ENCODE data around the gene ACTL10.

The ACTL10 gene

GRCh38 chr20:33684533-33685327 is 18.0 kb downstream of the ACTL10 start:
- Histone ChIP-seq H3K79me2 (ENCODE audit: control insufficient read depth, insufficient read depth, low read length, poor library complexity) (peaks cover 2% of the 10 kb centered on the region), H3K36me3 (ENCODE audit: control insufficient read depth in 1 of 2, insufficient read depth in 2 of 2, low read length in 2 of 2) (peaks cover 3 to 7% of the 10 kb centered on the region in 2 experiments), H3K23ac (ENCODE audit: low read length) (no peak overlapping the region), H4K8ac (ENCODE audit: low read depth, low read length) (no peak overlapping the region), H3K27me3 (ENCODE audit: insufficient read depth, low read length) (no peaks in the 10 kb centered on the region), H2BK120ac (ENCODE audit: insufficient read depth, low read length, poor library complexity) (no peak overlapping the region), H3K27ac (ENCODE audit: low read depth, low read length) (no peak overlapping the region), H3K14ac (ENCODE audit: low read length) (no peak overlapping the region), H3K9ac (ENCODE audit: low read length) (no peak overlapping the region), H2AK5ac (ENCODE audit: low read length) (no peak overlapping the region), H3K4me2 (ENCODE audit: low read length) (peak overlapping the region; percentile 85), H3K9me3 (ENCODE audit: insufficient read depth, low read depth, low read length) (no peaks in the 10 kb centered on the region), H3K4ac (ENCODE audit: low read depth, low read length) (no peak overlapping the region), H4K91ac (ENCODE audit: low read depth, low read length) (no peak overlapping the region), H3K18ac (ENCODE audit: low read length) (no peak overlapping the region), H4K12ac (ENCODE audit: low read depth, low read length) (no peak overlapping the region), H2BK12ac (ENCODE audit: low read length) (no peak overlapping the region), H2BK5ac (ENCODE audit: low read depth, low read length, poor library complexity) (no peak overlapping the region), H3K79me1 (ENCODE audit: low read length) (no peaks in the 10 kb centered on the region), H3K4me1 (ENCODE audit: control insufficient read depth in 1 of 2, insufficient read depth in 2 of 2, low read length in 2 of 2) (peaks cover 8 to 14% of the 10 kb centered on the region in 2 experiments), H3K4me3 (ENCODE audit: low read depth, low read length) (peak overlapping the region; percentile 13), H2AFZ (ENCODE audit: insufficient read depth, low read length, poor library complexity) (no peak overlapping the region)
- no CpG with 5 or more reads among the region's 10 CpGs for WGBS (ENCODE audit: extremely low coverage, insufficient coverage, insufficient read length)
- DNase-seq, result no peak

GRCh38 chr20:33685328-33686099 is 18.8 kb downstream of the ACTL10 start:
- H3K4me2 ChIP-seq (ENCODE audit: low read length), result peak overlapping the region; percentile 85
- H3K4me3 ChIP-seq (ENCODE audit: low read depth, low read length), result peak overlapping the region; percentile 67
- H3K4me1 ChIP-seq (ENCODE audit: control insufficient read depth in 1 of 2, insufficient read depth in 2 of 2, low read length in 2 of 2), result peaks cover 8 to 14% of the 10 kb centered on the region in 2 experiments
- H3K4ac ChIP-seq (ENCODE audit: low read depth, low read length), result no peak overlapping the region
- no peak for DNase-seq
- H3K9me3 ChIP-seq (ENCODE audit: insufficient read depth, low read depth, low read length), result no peaks in the 10 kb centered on the region
- no peak overlapping the region for H3K27ac ChIP-seq (ENCODE audit: low read depth, low read length)
- H3K79me1 ChIP-seq (ENCODE audit: low read length), result no peaks in the 10 kb centered on the region
- H3K79me2 ChIP-seq (ENCODE audit: control insufficient read depth, insufficient read depth, low read length, poor library complexity), result peaks cover 2% of the 10 kb centered on the region
- no peak overlapping the region for H4K12ac ChIP-seq (ENCODE audit: low read depth, low read length)
- H3K27me3 ChIP-seq (ENCODE audit: insufficient read depth, low read length), result no peaks in the 10 kb centered on the region
- no peak overlapping the region for H3K23ac ChIP-seq (ENCODE audit: low read length)
- peak overlapping the region; percentile 11 for H2AFZ ChIP-seq (ENCODE audit: insufficient read depth, low read length, poor library complexity)
- no peak overlapping the region for H2BK5ac ChIP-seq (ENCODE audit: low read depth, low read length, poor library complexity)
- no CpG with 5 or more reads among the region's 53 CpGs for WGBS (ENCODE audit: extremely low coverage, insufficient coverage, insufficient read length)
- no peak overlapping the region for H2BK12ac ChIP-seq (ENCODE audit: low read length)
- peak overlapping the region; percentile 44 for H4K8ac ChIP-seq (ENCODE audit: low read depth, low read length)
- H2AK5ac ChIP-seq (ENCODE audit: low read length), result no peak overlapping the region
- H3K18ac ChIP-seq (ENCODE audit: low read length), result peak overlapping the region; percentile 14
- H4K91ac ChIP-seq (ENCODE audit: low read depth, low read length), result peak overlapping the region; percentile 67
- no peak overlapping the region for H3K14ac ChIP-seq (ENCODE audit: low read length)
- H3K36me3 ChIP-seq (ENCODE audit: control insufficient read depth in 1 of 2, insufficient read depth in 2 of 2, low read length in 2 of 2), result peaks cover 0 to 2% of the 10 kb centered on the region in 2 experiments
- no peak overlapping the region for H2BK120ac ChIP-seq (ENCODE audit: insufficient read depth, low read length, poor library complexity)
- peak overlapping the region; percentile 72 for H3K9ac ChIP-seq (ENCODE audit: low read length)

GRCh38 chr20:33686100-33686983 is 19.6 kb downstream of the ACTL10 start, which contains the start of gene E2F1:
Gene E2F1 (minus strand): TSS chr20:33686385. CDS start chr20:33686264, 121 bp downstream.
- H2BK120ac ChIP-seq (ENCODE audit: insufficient read depth, low read length, poor library complexity), result no peak within 1 kb of the TSS
- peak within 1 kb of the TSS; percentile 51 for H4K8ac ChIP-seq (ENCODE audit: low read depth, low read length)
- no peaks in the 10 kb centered on the region for H3K36me3 ChIP-seq (ENCODE audit: control insufficient read depth in 1 of 2, insufficient read depth in 2 of 2, low read length in 2 of 2)
- H3K18ac ChIP-seq (ENCODE audit: low read length), result peak within 1 kb of the TSS; percentile 14
- WGBS (ENCODE audit: extremely low coverage, insufficient coverage, insufficient read length), result no CpG with 5 or more reads among the region's 101 CpGs
- peak within 1 kb of the TSS; percentile 67 for H4K91ac ChIP-seq (ENCODE audit: low read depth, low read length)
- H4K12ac ChIP-seq (ENCODE audit: low read depth, low read length), result peak within 1 kb of the TSS; percentile 1
- no peak within 1 kb of the TSS for H3K23ac ChIP-seq (ENCODE audit: low read length)
- H2BK12ac ChIP-seq (ENCODE audit: low read length), result no peak within 1 kb of the TSS
- peaks cover 8 to 14% of the 10 kb centered on the region in 2 experiments for H3K4me1 ChIP-seq (ENCODE audit: control insufficient read depth in 1 of 2, insufficient read depth in 2 of 2, low read length in 2 of 2)
- no peak within 1 kb of the TSS for H3K14ac ChIP-seq (ENCODE audit: low read length)
- H3K4me3 ChIP-seq (ENCODE audit: low read depth, low read length), result peak within 1 kb of the TSS; percentile 67
- H3K4ac ChIP-seq (ENCODE audit: low read depth, low read length), result no peak within 1 kb of the TSS
- no peaks in the 10 kb centered on the region for H3K79me1 ChIP-seq (ENCODE audit: low read length)
- peak within 1 kb of the TSS; percentile 38 for H2AFZ ChIP-seq (ENCODE audit: insufficient read depth, low read length, poor library complexity)
- no peak within 1 kb of the TSS for H2AK5ac ChIP-seq (ENCODE audit: low read length)
- DNase-seq, result peak; percentile 95 to 98
- peaks cover 2% of the 10 kb centered on the region for H3K79me2 ChIP-seq (ENCODE audit: control insufficient read depth, insufficient read depth, low read length, poor library complexity)
- H3K27me3 ChIP-seq (ENCODE audit: insufficient read depth, low read length), result no peaks in the 10 kb centered on the region
- H3K9me3 ChIP-seq (ENCODE audit: insufficient read depth, low read depth, low read length), result no peaks in the 10 kb centered on the region
- peak within 1 kb of the TSS; percentile 85 for H3K4me2 ChIP-seq (ENCODE audit: low read length)
- no peak within 1 kb of the TSS for H3K27ac ChIP-seq (ENCODE audit: low read depth, low read length)
- H2BK5ac ChIP-seq (ENCODE audit: low read depth, low read length, poor library complexity), result no peak within 1 kb of the TSS
- peak within 1 kb of the TSS; percentile 72 for H3K9ac ChIP-seq (ENCODE audit: low read length)

GRCh38 chr20:33686984-33687366 is 20.2 kb downstream of the ACTL10 start:
- Histone ChIP-seq H3K18ac (ENCODE audit: low read length) (no peak overlapping the region), H4K12ac (ENCODE audit: low read depth, low read length) (peak overlapping the region; percentile 1), H3K4ac (ENCODE audit: low read depth, low read length) (no peak overlapping the region), H3K9me3 (ENCODE audit: insufficient read depth, low read depth, low read length) (no peaks in the 10 kb centered on the region), H3K9ac (ENCODE audit: low read length) (no peak overlapping the region), H4K8ac (ENCODE audit: low read depth, low read length) (peak overlapping the region; percentile 51), H3K14ac (ENCODE audit: low read length) (no peak overlapping the region), H3K36me3 (ENCODE audit: control insufficient read depth in 1 of 2, insufficient read depth in 2 of 2, low read length in 2 of 2) (no peaks in the 10 kb centered on the region), H3K79me1 (ENCODE audit: low read length) (no peaks in the 10 kb centered on the region), H3K27ac (ENCODE audit: low read depth, low read length) (no peak overlapping the region), H3K79me2 (ENCODE audit: control insufficient read depth, insufficient read depth, low read length, poor library complexity) (peaks cover 2% of the 10 kb centered on the region), H4K91ac (ENCODE audit: low read depth, low read length) (no peak overlapping the region), H2BK120ac (ENCODE audit: insufficient read depth, low read length, poor library complexity) (no peak overlapping the region), H3K4me3 (ENCODE audit: low read depth, low read length) (no peak overlapping the region), H2BK5ac (ENCODE audit: low read depth, low read length, poor library complexity) (no peak overlapping the region), H2BK12ac (ENCODE audit: low read length) (no peak overlapping the region), H2AFZ (ENCODE audit: insufficient read depth, low read length, poor library complexity) (peak overlapping the region; percentile 38), H3K4me1 (ENCODE audit: control insufficient read depth in 1 of 2, insufficient read depth in 2 of 2, low read length in 2 of 2) (peaks cover 8 to 14% of the 10 kb centered on the region in 2 experiments), H3K27me3 (ENCODE audit: insufficient read depth, low read length) (no peaks in the 10 kb centered on the region), H3K23ac (ENCODE audit: low read length) (no peak overlapping the region), H3K4me2 (ENCODE audit: low read length) (peak overlapping the region; percentile 68), H2AK5ac (ENCODE audit: low read length) (no peak overlapping the region)
- DNase-seq, result no peak
- no CpG with 5 or more reads among the region's 14 CpGs for WGBS (ENCODE audit: extremely low coverage, insufficient coverage, insufficient read length)
